H54 (cell line): ENCODE results near the gene PMEL.

Experiments used
- DNase-seq: peaks from one replicate; pipeline ENCODE4 v3.0.0; 2011; ENCODE audit warnings: low spot score, mixed read lengths; ENCODE audit not compliant: insufficient read length
- FAIRE-seq: peaks from 3 replicates; lab custom pipeline; 2011; peaks lifted over from hg19 to GRCh38; lab: Jason Lieb, UNC
- POLR2A ChIP-seq: IDR thresholded peaks from 2 replicates; pipeline ENCODE4 v1.6.1; 2011; ENCODE audit warnings: low read depth, mild to moderate bottlenecking, low read length

Gene PMEL

DNA sequence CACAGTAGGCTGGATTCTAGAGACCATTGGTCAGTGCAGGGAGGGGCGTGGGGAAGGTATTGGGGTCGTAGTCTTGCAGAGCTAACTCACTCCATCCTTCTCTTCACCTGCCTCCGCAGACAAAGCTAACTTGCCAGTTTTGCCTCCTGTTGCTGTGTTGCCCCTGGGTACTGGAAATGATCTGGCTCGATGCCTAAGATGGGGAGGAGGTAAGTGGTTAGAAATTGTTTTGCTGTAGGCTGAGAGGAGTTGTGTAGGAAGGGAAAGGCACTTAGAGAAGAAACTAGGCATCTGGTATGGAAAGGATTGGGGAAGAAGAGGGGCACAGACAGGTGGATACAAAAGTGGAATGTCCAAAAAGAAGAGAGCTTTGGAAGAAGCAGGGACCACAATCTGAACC, 23.8 kb downstream of the PMEL start:
- DNase-seq (no peak), FAIRE-seq (no peak)
- no peak for TF ChIP-seq POLR2A

DNA sequence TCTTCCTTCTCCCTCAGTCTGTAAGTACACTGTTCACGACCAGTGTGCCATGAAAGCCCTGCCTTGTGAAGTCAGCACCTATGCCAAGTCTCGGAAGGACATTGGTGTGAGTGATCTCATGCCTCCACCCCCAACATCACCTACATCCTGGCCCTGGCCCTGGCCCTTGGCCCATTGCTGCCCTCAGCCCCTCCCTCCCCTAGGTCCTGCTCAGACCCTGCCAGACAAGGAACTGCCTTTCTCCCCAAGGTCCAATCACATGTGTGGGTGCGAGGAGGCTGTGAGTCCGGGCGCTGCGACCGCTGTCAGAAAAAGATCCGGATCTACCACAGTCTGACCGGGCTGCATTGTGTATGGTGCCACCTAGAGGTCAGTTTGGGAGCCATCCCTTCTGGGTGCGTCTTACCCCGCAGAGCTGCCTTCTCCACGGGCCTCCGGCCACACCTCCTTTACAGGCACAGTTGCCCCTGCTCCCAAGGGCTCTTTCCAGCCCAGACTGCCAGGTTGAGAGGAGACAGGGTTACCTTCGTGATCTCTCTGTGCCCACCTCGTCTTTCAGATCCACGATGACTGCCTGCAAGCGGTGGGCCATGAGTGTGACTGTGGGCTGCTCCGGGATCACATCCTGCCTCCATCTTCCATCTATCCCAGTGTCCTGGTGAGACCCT, 25.6 kb downstream of the PMEL start:
- TF ChIP-seq POLR2A, result no peak
- DNase-seq (peak; percentile 81), FAIRE-seq (peak; percentile 78)

GRCh38 chr12:55938826-55939501, 26.9 kb downstream of the PMEL start:
- FAIRE-seq (no peak), DNase-seq (no peak)
- no peak for TF ChIP-seq POLR2A

- no peak for DNase-seq
- no peak for FAIRE-seq
- no peak for TF ChIP-seq POLR2A
These were observed 27.9 kb downstream of the PMEL start for GRCh38 chr12:55937981-55938380.

- no peak for DNase-seq
- FAIRE-seq, result no peak
- no peak for TF ChIP-seq POLR2A
These were observed 30.1 kb downstream of the PMEL start for GRCh38 chr12:55935738-55936151.

DNA sequence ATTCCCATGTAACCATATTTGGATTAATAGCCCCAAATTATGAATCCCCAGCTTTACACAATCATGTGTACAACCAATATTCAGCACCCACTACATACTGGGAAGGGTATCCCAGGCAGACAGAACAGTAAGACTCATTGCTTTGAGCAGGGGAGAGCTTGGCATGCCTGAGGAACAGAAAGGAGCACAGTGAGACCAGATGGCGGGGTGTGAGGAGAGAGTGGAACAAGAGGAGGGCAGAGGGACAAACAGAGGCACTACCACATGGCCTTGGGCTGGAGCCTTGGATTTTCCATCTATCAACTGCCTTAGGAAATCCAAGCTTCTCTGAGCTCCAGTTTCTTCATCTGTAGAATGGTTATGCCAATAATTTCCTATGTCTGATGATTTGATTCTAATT, 31.1 kb downstream of the PMEL start:
- TF ChIP-seq POLR2A, result no peak
- DNase-seq, result no peak
- FAIRE-seq, result no peak

GRCh38 chr12:55933799-55934742, 31.8 kb downstream of the PMEL start:
- DNase-seq (no peak), FAIRE-seq (no peak)
- TF ChIP-seq POLR2A, result no peak

DNA sequence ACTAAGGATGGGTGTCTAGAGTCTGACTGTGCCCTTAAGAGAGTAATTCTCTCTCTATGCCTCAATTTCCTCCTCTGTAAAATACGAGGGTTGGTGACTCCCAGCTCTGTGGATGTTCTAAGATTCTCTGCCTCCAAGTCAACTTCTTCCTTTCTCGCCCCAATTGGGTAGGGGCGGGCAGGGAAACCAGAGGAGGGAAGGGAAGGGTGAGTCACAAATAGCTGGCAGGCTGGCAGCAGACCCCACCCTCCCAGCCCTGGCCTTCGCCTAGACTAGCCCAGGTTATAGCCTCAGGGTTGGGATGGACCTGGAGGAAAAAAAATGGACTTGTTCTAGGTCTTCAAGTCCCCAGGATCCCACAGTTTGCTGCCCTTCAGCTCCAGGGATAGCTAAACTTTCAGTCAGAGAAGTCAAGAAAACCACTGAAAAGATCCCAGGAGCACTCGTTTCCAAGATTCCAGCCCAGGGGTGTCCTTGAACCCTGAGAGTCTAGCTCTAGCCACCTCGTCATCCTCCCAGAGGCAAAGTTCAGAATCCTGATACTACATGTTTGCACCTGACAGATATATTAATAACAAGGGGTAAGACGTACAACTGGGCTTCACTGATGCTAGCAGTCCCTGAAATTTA, 32.6 kb downstream of the PMEL start:
- FAIRE-seq (no peak), DNase-seq (no peak)
- TF ChIP-seq POLR2A, result no peak

- DNase-seq (no peak), FAIRE-seq (no peak)
- no peak for TF ChIP-seq POLR2A
These were observed 33.3 kb downstream of the PMEL start for GRCh38 chr12:55932551-55932910.

- TF ChIP-seq POLR2A, result no peak
- FAIRE-seq (no peak), DNase-seq (no peak)
These were observed 33.9 kb downstream of the PMEL start for GRCh38 chr12:55931780-55932550.

DNA sequence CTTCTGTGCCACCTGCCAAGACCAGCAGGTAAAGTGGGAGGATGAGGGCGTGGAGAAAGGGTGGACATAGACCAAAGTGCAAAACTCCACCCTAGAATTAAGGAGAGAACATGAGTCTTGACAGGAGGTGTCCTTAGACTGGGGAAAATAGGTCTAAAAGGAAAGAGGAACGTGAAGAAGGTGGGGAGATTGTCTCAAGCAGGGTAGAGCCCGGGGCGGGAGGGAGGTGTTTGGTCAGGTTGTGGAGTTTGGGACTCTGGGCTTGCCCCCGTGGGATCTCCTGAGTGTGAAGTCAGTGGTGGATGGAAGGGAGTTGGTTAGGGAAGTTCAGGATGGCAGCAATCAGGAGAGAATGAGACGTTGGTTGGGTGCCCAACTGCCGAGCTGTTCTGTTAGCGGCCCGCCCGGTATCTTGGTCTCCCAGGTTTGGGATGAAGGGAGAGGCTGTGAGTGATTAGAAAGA, 34.5 kb downstream of the PMEL start:
- no peak for TF ChIP-seq POLR2A
- DNase-seq, result no peak

GRCh38 chr12:55930771-55931316, 35.0 kb downstream of the PMEL start, which contains the start of gene DGKA:
Gene DGKA (plus strand): TSS chr12:55931162. CDS start chr12:55936504, 5,342 bp downstream.
- FAIRE-seq (no peak), DNase-seq (peak; percentile 46)
- no peak for TF ChIP-seq POLR2A

More for the DNA sequence above, 34.5 kb downstream of the PMEL start:
- FAIRE-seq, result no peak
